IPS-18a (cell line): ENCODE data around the gene GTF3C1.

Experiments
- H3K27ac ChIP-seq: one replicate; pipeline ENCODE4 v1.5.1; 2013; ENCODE audit warnings: low read length
- H3K27me3 ChIP-seq: one replicate; pipeline ENCODE4 v1.6.1; 2013; ENCODE audit warnings: mild to moderate bottlenecking, low read length; ENCODE audit not compliant: control insufficient read depth, insufficient read depth
- H3K36me3 ChIP-seq: one replicate; pipeline ENCODE4 v1.6.1; 2013; ENCODE audit warnings: low read depth, low read length; ENCODE audit not compliant: control insufficient read depth
- H3K4me1 ChIP-seq: one replicate; pipeline ENCODE4 v1.6.1; 2013; ENCODE audit warnings: low read depth, low read length; ENCODE audit not compliant: control insufficient read depth
- H3K4me3 ChIP-seq: one replicate; pipeline ENCODE4 v1.5.1; 2013; ENCODE audit warnings: low read length
- H3K9ac ChIP-seq: one replicate; pipeline ENCODE4 v1.6.1; 2013; ENCODE audit warnings: mild to moderate bottlenecking, low read length, moderate library complexity
- H3K9me3 ChIP-seq: one replicate; pipeline ENCODE4 v1.6.1; 2013; ENCODE audit warnings: low read depth, low read length; ENCODE audit not compliant: control insufficient read depth

The GTF3C1 gene

GRCh38 chr16:27482397-27483087 lies 67.2 kb downstream of the GTF3C1 start:
- Histone ChIP-seq H3K9me3 (no peaks in the 10 kb centered on the region), H3K36me3 (peaks cover 89% of the 10 kb centered on the region), H3K9ac (no peak overlapping the region), H3K27me3 (no peaks in the 10 kb centered on the region), H3K4me3 (no peak overlapping the region), H3K4me1 (no peaks in the 10 kb centered on the region), H3K27ac (no peak overlapping the region)

- no peak overlapping the region for H3K27ac ChIP-seq
- no peak overlapping the region for H3K4me3 ChIP-seq
- H3K27me3 ChIP-seq = no peaks in the 10 kb centered on the region
- no peaks in the 10 kb centered on the region for H3K9me3 ChIP-seq
- no peaks in the 10 kb centered on the region for H3K4me1 ChIP-seq
- H3K9ac ChIP-seq = no peak overlapping the region
- peaks cover 92% of the 10 kb centered on the region for H3K36me3 ChIP-seq
These were observed 68.3 kb downstream of the GTF3C1 start for GRCh38 chr16:27481282-27481934.

GRCh38 chr16:27480761-27481160 lies 69.0 kb downstream of the GTF3C1 start:
- Histone ChIP-seq H3K9ac (no peak overlapping the region), H3K4me3 (no peak overlapping the region), H3K27ac (no peak overlapping the region), H3K9me3 (no peaks in the 10 kb centered on the region), H3K27me3 (no peaks in the 10 kb centered on the region), H3K4me1 (no peaks in the 10 kb centered on the region), H3K36me3 (peaks cover 92% of the 10 kb centered on the region)

GRCh38 chr16:27476240-27476639 lies 73.5 kb downstream of the GTF3C1 start:
- Histone ChIP-seq H3K9ac (no peak overlapping the region), H3K4me1 (no peaks in the 10 kb centered on the region), H3K27ac (no peak overlapping the region), H3K36me3 (peaks cover 90% of the 10 kb centered on the region), H3K9me3 (no peaks in the 10 kb centered on the region), H3K4me3 (no peak overlapping the region), H3K27me3 (no peaks in the 10 kb centered on the region)

GRCh38 chr16:27475561-27475960 lies 74.2 kb downstream of the GTF3C1 start:
- H3K27me3 ChIP-seq = no peaks in the 10 kb centered on the region
- H3K4me1 ChIP-seq = no peaks in the 10 kb centered on the region
- peaks cover 90% of the 10 kb centered on the region for H3K36me3 ChIP-seq
- no peak overlapping the region for H3K27ac ChIP-seq
- no peak overlapping the region for H3K9ac ChIP-seq
- H3K9me3 ChIP-seq = no peaks in the 10 kb centered on the region
- H3K4me3 ChIP-seq = no peak overlapping the region

GRCh38 chr16:27474921-27475320 lies 74.8 kb downstream of the GTF3C1 start:
- no peaks in the 10 kb centered on the region for H3K4me1 ChIP-seq
- H3K36me3 ChIP-seq = peaks cover 91% of the 10 kb centered on the region
- H3K9ac ChIP-seq = no peak overlapping the region
- no peak overlapping the region for H3K27ac ChIP-seq
- H3K27me3 ChIP-seq = no peaks in the 10 kb centered on the region
- no peaks in the 10 kb centered on the region for H3K9me3 ChIP-seq
- H3K4me3 ChIP-seq = no peak overlapping the region

- H3K9ac ChIP-seq = no peak overlapping the region
- H3K27me3 ChIP-seq = no peaks in the 10 kb centered on the region
- H3K4me1 ChIP-seq = no peaks in the 10 kb centered on the region
- no peak overlapping the region for H3K4me3 ChIP-seq
- H3K36me3 ChIP-seq = peaks cover 94% of the 10 kb centered on the region
- no peak overlapping the region for H3K27ac ChIP-seq
- H3K9me3 ChIP-seq = no peaks in the 10 kb centered on the region
These were observed 75.7 kb downstream of the GTF3C1 start for GRCh38 chr16:27474041-27474440.

GRCh38 chr16:27473101-27473900 lies 76.4 kb downstream of the GTF3C1 start:
- Histone ChIP-seq H3K27ac (no peak overlapping the region), H3K4me1 (no peaks in the 10 kb centered on the region), H3K9me3 (no peaks in the 10 kb centered on the region), H3K9ac (no peak overlapping the region), H3K36me3 (peaks cover 97% of the 10 kb centered on the region), H3K27me3 (no peaks in the 10 kb centered on the region), H3K4me3 (no peak overlapping the region)

- no peaks in the 10 kb centered on the region for H3K4me1 ChIP-seq
These were observed 77.4 kb downstream of the GTF3C1 start for GRCh38 chr16:27472091-27473020.

GRCh38 chr16:27471661-27472060 lies 78.1 kb downstream of the GTF3C1 start:
- H3K36me3 ChIP-seq = peaks cover 97% of the 10 kb centered on the region

More at GRCh38 chr16:27472091-27473020, 77.4 kb downstream of the GTF3C1 start:
- Histone ChIP-seq H3K36me3 (peaks cover 97% of the 10 kb centered on the region), H3K27me3 (no peaks in the 10 kb centered on the region), H3K4me3 (no peak overlapping the region), H3K9me3 (no peaks in the 10 kb centered on the region), H3K27ac (no peak overlapping the region), H3K9ac (no peak overlapping the region)

More at GRCh38 chr16:27471661-27472060, 78.1 kb downstream of the GTF3C1 start:
- Histone ChIP-seq H3K9ac (no peak overlapping the region), H3K4me1 (no peaks in the 10 kb centered on the region), H3K4me3 (no peak overlapping the region), H3K27me3 (no peaks in the 10 kb centered on the region), H3K9me3 (no peaks in the 10 kb centered on the region), H3K27ac (no peak overlapping the region)
